Thyroid gland (tissue), 4 donors: ENCODE results near the gene ZBTB42. TPM values are rescaled to one million over a fixed set of nuclear protein-coding genes. Genes with fewer than 3 reads are reported as not detected.

Source experiments
- DNase-seq, 2 donors: peaks; one replicate each; pipeline ENCODE4 v3.0.0-alpha.2; 2019
- H3K27ac ChIP-seq, 3 donors: fragments of 200-600 bp; sonication (generic); 1 replicate in 2 of 3; 2 replicates in 1 of 3; pipeline ENCODE4 v1.5.1; 2016 to 2019; ENCODE audit warnings: mild to moderate bottlenecking in 1 of 3, moderate library complexity in 1 of 3
- H3K27me3 ChIP-seq: fragments of 200-600 bp; sonication (generic); one replicate; pipeline ENCODE4 v1.5.1; 2019
- H3K36me3 ChIP-seq, 2 donors: fragments of 200-600 bp; sonication (generic); one replicate each; pipeline ENCODE4 v1.5.1; 2016 to 2019
- H3K4me1 ChIP-seq, 2 donors: fragments of 200-600 bp; sonication (generic); one replicate each; pipeline ENCODE4 v1.5.1; 2017 to 2019
- H3K4me3 ChIP-seq, 3 donors: fragments of 200-600 bp; sonication (generic); replicated peaks in 1 of 3; 1 replicate in 2 of 3; 2 replicates in 1 of 3; pipeline ENCODE4 v1.5.1; 2016; ENCODE audit warnings: mild to moderate bottlenecking in 1 of 3
- H3K9me3 ChIP-seq: fragments of 200-600 bp; sonication (generic); one replicate; pipeline ENCODE4 v1.5.1; 2017
- CTCF ChIP-seq, 6 experiments: fragments of 200-600 bp in 3 of 6; fragments of 450-650 bp in 3 of 6; sonication (generic) in 3 of 6; IDR thresholded peaks; one replicate each; pipeline ENCODE4 v1.5.1; 2016 to 2019; ENCODE audit warnings: antibody characterized with exemption in 6 of 6, mild to moderate bottlenecking in 2 of 6, inconsistent platforms in 1 of 6, moderate library complexity in 1 of 6
- POLR2A ChIP-seq, 2 donors: fragments of 450-650 bp; IDR thresholded peaks; one replicate each; pipeline ENCODE4 v1.6.1; 2017; ENCODE audit warnings: antibody characterized with exemption in 2 of 2, mild to moderate bottlenecking in 2 of 2, moderate library complexity in 1 of 2
- WGBS, 2 donors: methylation state at CpG; one replicate each; pipeline ENCODE4 v1.1.5; 2017; 5-methylcytosine and 5-hydroxymethylcytosine counted together
- intact Hi-C: fragments of 100-400 bp; cut with DNase I; formaldehyde crosslinking; loops from one replicate; pipeline ENCODE4 v1.15.1; 2023
- total RNA-seq, 4 donors: library from RNA; depleted of rRNA; stranded (reverse); fragments of >200 nt; gene quantifications; one replicate each; pipeline ENCODE4 v1.2.3, GENCODE V29; 2016

The ZBTB42 gene
- total RNA-seq, 4 donors from 2014 or later = 12.9 to 29.4 (median 16.8) TPM

- DNase-seq = no peak
- intact Hi-C loops = no loop called here
- 94 to 97% methylated on average over 4 of the region's 4 CpGs for WGBS, 2 donors
- Histone ChIP-seq H3K27ac (no peak overlapping the region), H3K4me3 (no peak overlapping the region), H3K27me3 (no peaks in the 10 kb centered on the region), H3K4me1 (peaks cover 9 to 13% of the 10 kb centered on the region in 2 donors), H3K9me3 (no peaks in the 10 kb centered on the region), H3K36me3 (peaks cover 0 to 4% of the 10 kb centered on the region in 2 donors)
- no peak for TF ChIP-seq CTCF (IDR thresholded peaks at IDR 0.05)
- no peak for TF ChIP-seq POLR2A (IDR thresholded peaks at IDR 0.05)
Observed at GRCh38 chr14:104766256-104766862, 34.5 kb upstream of the ZBTB42 start.

DNA sequence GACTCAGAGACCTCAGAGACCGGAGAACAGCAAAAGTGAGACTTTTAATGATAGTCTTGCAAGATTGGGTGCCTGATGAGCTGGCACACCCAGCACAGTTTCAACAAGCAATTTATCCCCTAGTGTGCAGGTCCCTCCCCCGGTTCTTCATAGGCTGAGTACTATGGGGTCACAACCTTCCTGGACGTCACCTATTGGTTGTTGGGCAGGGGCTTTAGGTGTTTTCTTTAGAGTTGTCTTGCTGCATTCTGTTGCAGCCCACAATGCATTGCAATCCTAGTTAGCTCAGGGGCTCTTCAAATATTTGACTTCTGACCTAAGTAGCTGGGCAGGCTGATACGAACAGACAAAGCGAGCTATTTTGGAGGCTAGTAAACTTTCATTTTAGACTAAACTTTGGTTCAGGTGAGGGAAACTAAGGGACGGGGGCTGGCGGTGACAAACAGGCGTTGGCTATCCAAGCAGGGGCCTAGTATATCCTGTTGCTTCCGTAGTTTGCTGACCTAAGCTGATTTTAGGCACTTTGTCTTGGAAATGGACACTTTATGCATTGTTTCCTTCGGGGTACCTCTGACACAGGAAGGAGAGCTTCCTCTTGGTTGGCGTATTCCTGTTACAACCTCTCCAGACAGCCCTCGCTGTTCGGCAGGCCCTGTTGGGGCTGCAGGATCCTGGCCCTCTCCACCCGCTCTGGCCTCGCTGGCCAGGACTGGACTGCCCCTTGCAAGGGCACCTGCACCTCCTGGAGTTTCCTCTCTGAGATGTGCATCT lies 33.9 kb upstream of the ZBTB42 start:
- peaks cover 9 to 13% of the 10 kb centered on the region in 2 donors for H3K4me1 ChIP-seq
- WGBS, 2 donors = 87 to 89% methylated on average over 14 to 15 of the region's 15 CpGs
- no peak overlapping the region for H3K27ac ChIP-seq
- no peak for DNase-seq
- H3K36me3 ChIP-seq = peaks cover 6 to 9% of the 10 kb centered on the region in 2 donors
- intact Hi-C loops = no loop called here
- no peaks in the 10 kb centered on the region for H3K9me3 ChIP-seq
- no peak for TF ChIP-seq CTCF (IDR thresholded peaks at IDR 0.05)
- no peaks in the 10 kb centered on the region for H3K27me3 ChIP-seq
- no peak overlapping the region for H3K4me3 ChIP-seq

DNA sequence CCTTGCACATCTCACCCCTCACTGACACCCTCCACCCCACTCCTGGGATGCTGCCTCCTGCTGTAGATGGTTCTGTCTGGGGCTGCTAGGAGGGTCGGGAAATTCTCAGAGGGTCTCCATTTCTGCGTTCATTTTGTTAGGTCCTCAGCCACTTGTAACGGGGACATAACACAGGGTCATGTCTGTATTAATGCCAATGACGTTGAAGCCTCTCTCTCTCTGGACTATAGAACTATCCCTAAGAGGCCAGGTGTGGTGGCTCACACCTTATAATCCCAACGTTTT lies 33.3 kb upstream of the ZBTB42 start:
- H3K27ac ChIP-seq = no peak overlapping the region
- 81 to 89% methylated on average over 5 of the region's 5 CpGs for WGBS, 2 donors

DNA sequence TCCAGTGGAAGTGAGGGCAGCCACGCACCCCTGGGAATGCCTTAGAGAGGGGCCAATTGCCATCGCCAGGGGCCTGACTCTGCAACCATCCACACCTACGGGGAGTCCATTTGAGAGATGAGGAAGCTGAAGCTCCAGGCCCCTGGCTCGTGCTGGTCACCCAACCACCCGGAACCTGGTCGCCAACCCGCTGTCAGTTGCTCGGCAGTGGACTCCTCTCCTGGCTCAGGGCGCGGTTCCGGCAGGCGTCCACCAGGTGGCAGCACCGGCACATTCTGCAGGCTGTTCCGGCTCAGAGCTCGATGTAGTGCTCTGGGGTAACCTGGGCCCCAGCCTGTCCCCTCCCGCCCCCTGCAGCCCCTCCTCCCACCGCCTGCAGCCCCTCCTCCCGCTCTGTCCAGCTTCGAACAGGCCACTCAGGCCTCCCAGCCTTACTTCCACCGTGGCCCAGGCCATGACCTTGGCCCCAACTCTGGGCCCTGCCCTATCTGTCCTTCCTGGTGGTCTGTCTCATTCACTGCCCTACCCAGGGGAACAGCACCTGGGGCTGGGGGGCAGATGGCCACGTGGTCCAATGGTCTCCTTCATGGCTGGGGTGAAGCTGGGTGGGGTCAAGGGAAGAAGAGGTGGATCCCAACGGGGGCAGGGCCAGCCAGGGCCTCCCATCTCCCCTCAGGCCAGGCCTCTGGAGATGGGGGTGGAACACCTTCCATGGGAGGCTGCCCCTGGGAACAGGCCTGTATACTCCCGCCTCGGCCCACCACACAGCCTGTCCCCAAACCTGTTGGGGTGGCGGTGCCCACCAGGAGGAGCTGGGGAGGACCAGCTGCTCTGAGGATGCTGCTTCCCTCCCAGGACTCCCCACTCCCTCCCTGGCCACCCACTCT lies 32.2 kb upstream of the ZBTB42 start:
- peaks cover 11 to 17% of the 10 kb centered on the region in 2 donors for H3K4me1 ChIP-seq
- H3K36me3 ChIP-seq = peaks cover 22% of the 10 kb centered on the region in 2 donors
- no peak overlapping the region for H3K4me3 ChIP-seq
- TF ChIP-seq POLR2A (IDR thresholded peaks at IDR 0.05) = peak in 1 of 2 donors; percentile 3
- TF ChIP-seq CTCF (IDR thresholded peaks at IDR 0.05) = peak; percentile 71 to 94 (median 90)
- no peaks in the 10 kb centered on the region for H3K9me3 ChIP-seq
- peak; percentile 90 to 91 for DNase-seq
- peak overlapping the region; percentile 46 to 62 (median 54) for H3K27ac ChIP-seq
- 30 to 63% methylated on average over 6 to 12 of the region's 25 CpGs for WGBS, 2 donors
- intact Hi-C loops = loop anchor here (2.0 kb wide), 1 partner anchor 56 kb away; no protein-coding TSS in a partner anchor
- H3K27me3 ChIP-seq = no peaks in the 10 kb centered on the region

More for the DNA sequence above, 33.3 kb upstream of the ZBTB42 start:
- TF ChIP-seq POLR2A (IDR thresholded peaks at IDR 0.05) = no peak
- TF ChIP-seq CTCF (IDR thresholded peaks at IDR 0.05) = no peak
- intact Hi-C loops = no loop called here
- no peaks in the 10 kb centered on the region for H3K27me3 ChIP-seq
- peaks cover 9 to 13% of the 10 kb centered on the region in 2 donors for H3K4me1 ChIP-seq
- no peak overlapping the region for H3K4me3 ChIP-seq
- H3K36me3 ChIP-seq = peaks cover 11 to 13% of the 10 kb centered on the region in 2 donors
- no peak for DNase-seq
- no peaks in the 10 kb centered on the region for H3K9me3 ChIP-seq
